HCT116 (cell line): Measurements from ENCODE around the gene SPDEF. TPM values are rescaled to one million over a fixed set of nuclear protein-coding genes. Genes with fewer than 3 reads are reported as not detected.

Experiments used
- ATAC-seq: fragments of 200-7000 bp; cut with Tn5 transposase; 2 replicates; pipeline ENCODE4 v1.9.1; 2020; ENCODE audit warnings: mild to moderate bottlenecking, moderate library complexity
- BruUV-seq: library from RNA; stranded (reverse); fragments of 400-500 nt; replicated peaks from 2 replicates; lab custom pipeline; 2021; lab: Mats Ljungman, UMichigan
- CTCF ChIA-PET: fragments of 300-600 bp; sonication (Branson Sonifier 250); formaldehyde crosslinking; loops from one replicate; lab custom pipeline; 2021; ENCODE audit warnings: antibody characterized with exemption; lab: Charles Lee
- POLR2A ChIA-PET: fragments of 300-600, 350-600 bp; sonication (Branson Sonifier 250); formaldehyde crosslinking; loops from one replicate; lab custom pipeline; 2021; ENCODE audit warnings: antibody characterized with exemption; lab: Charles Lee
- RAD21 ChIA-PET, 2 experiments: fragments of 300-600 bp; sonication (Branson Sonifier 250); formaldehyde crosslinking; loops; one replicate each; lab custom pipeline; 2023; ENCODE audit warnings: low total read pairs in 2 of 2; ENCODE audit not compliant: uncharacterized antibody in 2 of 2, unreplicated experiment in 2 of 2, low non-redundant PET in 1 of 2; lab: Charles Lee
- DNase-seq: peaks from one replicate; pipeline ENCODE4 v3.0.0-alpha.2; 2010; ENCODE audit warnings: low read depth, low spot score
- H2AFZ ChIP-seq: fragments of 200-600 bp; shearing (Covaris generic), sonication (generic); 2 replicates; pipeline ENCODE4 v1.6.1; 2017; ENCODE audit warnings: low read depth, mixed run types, mixed read lengths, antibody characterized with exemption, low read length; ENCODE audit not compliant: poor library complexity, severe bottlenecking
- H3K27ac ChIP-seq: 2 replicates; pipeline ENCODE4 v1.5.1; 2012; ENCODE audit warnings: low read depth, low read length
- H3K27me3 ChIP-seq: fragments of 200-600 bp; sonication (generic); 2 replicates; pipeline ENCODE4 v1.6.1; 2016; ENCODE audit warnings: mixed run types, low read length, mixed read lengths; ENCODE audit not compliant: insufficient read depth
- H3K36me3 ChIP-seq, 2 experiments: fragments of 200-500 bp in 1 of 2; fragments of 200-600 bp in 1 of 2; sonication (Bioruptor generic) in 1 of 2; sonication (generic) in 1 of 2; 2 replicates each; pipeline versions ENCODE4 v1.5.1 to v1.6.1; 2014 to 2016; ENCODE audit warnings: low read length in 2 of 2, inconsistent platforms in 1 of 2, mixed read lengths in 1 of 2, mixed run types in 1 of 2; ENCODE audit not compliant: insufficient read depth in 2 of 2, control insufficient read depth in 1 of 2
- H3K4me1 ChIP-seq, 2 experiments: fragments of 200-600 bp in 1 of 2; sonication (generic) in 1 of 2; 2 replicates each; pipeline versions ENCODE4 v1.5.1 to v1.6.1; 2012 to 2017; ENCODE audit warnings: low read length in 2 of 2, inconsistent platforms in 1 of 2, mild to moderate bottlenecking in 1 of 2, mixed read lengths in 1 of 2, mixed run types in 1 of 2, moderate library complexity in 1 of 2; ENCODE audit not compliant: insufficient read depth in 2 of 2, control insufficient read depth in 1 of 2
- H3K4me2 ChIP-seq: fragments of 200-600 bp; sonication (generic); 2 replicates; pipeline ENCODE4 v1.6.1; 2017; ENCODE audit warnings: mixed run types, low read length, mixed read lengths
- H3K4me3 ChIP-seq, 2 experiments: fragments of 200-600 bp in 1 of 2; sonication (generic) in 1 of 2; replicated peaks in 1 of 2; 2 replicates each; pipeline ENCODE4 v1.5.1; 2011 to 2016; ENCODE audit warnings: low read length in 2 of 2, control low read depth in 1 of 2, low read depth in 1 of 2, mild to moderate bottlenecking in 1 of 2, mixed read lengths in 1 of 2, mixed run types in 1 of 2
- H3K79me2 ChIP-seq: fragments of 200-600 bp; sonication (generic); 2 replicates; pipeline ENCODE4 v1.6.1; 2017; ENCODE audit warnings: mild to moderate bottlenecking, mixed run types, low read length, moderate library complexity, mixed read lengths; ENCODE audit not compliant: insufficient read depth
- H3K9ac ChIP-seq: fragments of 200-600 bp; sonication (generic); 2 replicates; pipeline ENCODE4 v1.6.1; 2016; ENCODE audit warnings: low read length, mixed read lengths
- H3K9me2 ChIP-seq: fragments of 200-600 bp; sonication (generic), shearing (Covaris generic); 2 replicates; pipeline ENCODE4 v1.6.1; 2017; ENCODE audit warnings: mixed run types, mild to moderate bottlenecking, moderate library complexity; ENCODE audit not compliant: insufficient read depth
- H3K9me3 ChIP-seq, 2 experiments: fragments of 200-500 bp in 1 of 2; fragments of 200-600 bp in 1 of 2; sonication (Bioruptor generic) in 1 of 2; sonication (generic) in 1 of 2; 2 replicates each; pipeline ENCODE4 v1.6.1; 2014 to 2017; ENCODE audit warnings: low read length in 2 of 2, mixed read lengths in 2 of 2, inconsistent platforms in 1 of 2, low read depth in 1 of 2, mild to moderate bottlenecking in 1 of 2, mixed run types in 1 of 2, moderate library complexity in 1 of 2; ENCODE audit not compliant: control insufficient read depth in 1 of 2, insufficient read depth in 1 of 2
- H4K20me1 ChIP-seq: fragments of 200-600 bp; sonication (generic), shearing (Covaris generic); 2 replicates; pipeline ENCODE4 v1.6.1; 2017; ENCODE audit warnings: mixed run types, mild to moderate bottlenecking, moderate library complexity; ENCODE audit not compliant: insufficient read depth
- ATF3 ChIP-seq: IDR thresholded peaks from 2 replicates; pipeline ENCODE4 v1.6.1; 2012
- ELF1 ChIP-seq: IDR thresholded peaks from 2 replicates; pipeline ENCODE4 v1.6.1; 2012; ENCODE audit warnings: low read depth, borderline replicate concordance
- EZH2 ChIP-seq: fragments of 200-600 bp; sonication (generic); IDR thresholded peaks from 2 replicates; pipeline ENCODE4 v1.6.1; 2017; ENCODE audit warnings: antibody characterized with exemption, mixed run types
- EZH2phosphoT487 ChIP-seq: fragments of 200-600 bp; IDR thresholded peaks from 2 replicates; pipeline ENCODE4 v1.6.1; 2018; ENCODE audit warnings: antibody characterized with exemption, borderline replicate concordance
- JUND ChIP-seq: IDR thresholded peaks from 2 replicates; pipeline ENCODE4 v1.6.1; 2012
- POLR2AphosphoS5 ChIP-seq: IDR thresholded peaks from 2 replicates; pipeline ENCODE4 v1.6.1; 2011; ENCODE audit warnings: mild to moderate bottlenecking, low read depth, low read length, moderate library complexity
- RAD21 ChIP-seq: IDR thresholded peaks from 2 replicates; pipeline ENCODE4 v1.6.1; 2012; ENCODE audit warnings: low read depth, mild to moderate bottlenecking
- SP1 ChIP-seq: IDR thresholded peaks from 2 replicates; pipeline ENCODE4 v1.6.1; 2012; ENCODE audit warnings: low read depth
- TCF7L2 ChIP-seq: IDR thresholded peaks from 2 replicates; pipeline ENCODE4 v1.7.0; 2011; ENCODE audit warnings: borderline replicate concordance, inconsistent platforms; ENCODE audit not compliant: insufficient read depth, insufficient read length; ENCODE audit errors: extremely low read depth
- YY1 ChIP-seq: IDR thresholded peaks from 2 replicates; pipeline ENCODE4 v1.6.1; 2011; ENCODE audit warnings: low read length, low read depth, moderate library complexity, mild to moderate bottlenecking; ENCODE audit not compliant: insufficient replicate concordance; ENCODE audit errors: extremely low read depth
- ZFX ChIP-seq: fragments of 450-650 bp; IDR thresholded peaks from 2 replicates; pipeline ENCODE4 v1.6.1; 2017
- ZNF274 ChIP-seq: fragments of 200-500 bp; sonication (Bioruptor generic); IDR thresholded peaks from 2 replicates; pipeline ENCODE4 v1.6.1; 2014; ENCODE audit warnings: mild to moderate bottlenecking, low read depth, low read length, inconsistent platforms
- intact Hi-C: fragments of 100-400 bp; cut with micrococcal nuclease; formaldehyde crosslinking; loops from 2 replicates; pipeline ENCODE4 v1.10.0; 2022
- total RNA-seq: library from RNA; stranded (reverse); gene quantifications from one replicate; pipeline ENCODE4 v1.2.1, GENCODE V29; 2021; ENCODE audit not compliant: unreplicated experiment

Gene SPDEF
- total RNA-seq, 1 experiment from 2014 or later, result 0.39 TPM

DNA sequence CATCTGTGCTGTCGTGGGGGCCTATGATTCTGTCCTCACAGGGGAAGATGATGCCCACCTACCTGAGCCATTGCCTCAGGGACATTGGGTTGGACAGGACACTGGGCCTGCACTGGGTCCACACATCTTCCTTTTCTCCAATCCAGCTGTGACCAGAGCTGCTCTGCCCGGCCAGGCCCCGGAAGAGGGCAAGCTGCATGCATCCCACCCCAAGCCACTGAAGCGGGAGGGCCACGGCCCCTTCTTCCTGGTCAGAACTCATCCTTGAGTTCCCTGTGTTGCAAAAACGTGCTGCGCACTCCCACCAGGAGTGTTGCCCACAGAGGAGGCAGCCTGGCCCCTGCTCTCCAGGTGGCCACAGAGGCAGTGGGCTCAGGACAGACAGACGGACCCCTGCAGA, 38.2 kb downstream of the SPDEF start:
- CTCF ChIA-PET, result no interaction called here
- H3K4me3 ChIP-seq, result no peak overlapping the region
- H3K27me3 ChIP-seq, result no peaks in the 10 kb centered on the region
- TF ChIP-seq TCF7L2, result no peak
- TF ChIP-seq ELF1, result no peak
- TF ChIP-seq, all 23 proteins: peak for 0
- POLR2A ChIA-PET, result no interaction called here
- H3K27ac ChIP-seq, result no peak overlapping the region
- no peaks in the 10 kb centered on the region for H3K4me1 ChIP-seq
- BruUV-seq, result no TSS peak
- H2AFZ ChIP-seq, result no peak overlapping the region
- no peak overlapping the region for H3K9ac ChIP-seq
- no peaks in the 10 kb centered on the region for H4K20me1 ChIP-seq
- DNase-seq, result no peak
- H3K9me2 ChIP-seq, result no peaks in the 10 kb centered on the region
- no peak for ATAC-seq
- no peaks in the 10 kb centered on the region for H3K79me2 ChIP-seq
- no peaks in the 10 kb centered on the region for H3K36me3 ChIP-seq
- H3K9me3 ChIP-seq, result no peaks in the 10 kb centered on the region
- intact Hi-C loops, result no loop called here
- RAD21 ChIA-PET, result no interaction called here
- H3K4me2 ChIP-seq, result no peak overlapping the region

DNA sequence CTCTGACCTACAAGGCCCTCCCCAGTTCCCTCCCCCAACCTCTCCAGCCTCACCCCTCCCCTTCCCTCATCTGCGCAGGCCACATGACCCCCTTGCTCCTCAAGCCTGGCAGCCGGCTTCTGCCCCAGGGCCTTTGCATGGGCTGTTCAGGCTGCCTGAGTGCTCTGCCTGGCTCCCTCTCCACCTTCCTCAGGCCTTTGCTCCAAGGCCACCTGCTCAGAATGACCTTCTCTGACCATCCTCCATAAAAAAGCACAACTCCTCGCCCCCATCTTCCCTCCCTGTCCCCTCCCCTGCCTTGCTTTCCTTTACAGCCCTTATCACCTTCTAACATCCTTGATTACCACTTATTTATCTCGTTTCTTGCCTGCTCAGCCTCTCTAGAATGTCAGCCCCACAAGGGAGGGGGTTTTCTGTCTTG, 38.7 kb downstream of the SPDEF start:
- TF ChIP-seq EZH2 (no peak), ATF3 (no peak), TCF7L2 (no peak), YY1 (no peak), ZFX (no peak), SP1 (no peak), EZH2phosphoT487 (no peak), JUND (no peak), ZNF274 (no peak), POLR2AphosphoS5 (no peak), ELF1 (no peak), RAD21 (no peak)
- TF ChIP-seq, all 23 proteins: peak for 0
- no peaks in the 10 kb centered on the region for H3K27me3 ChIP-seq
- H3K27ac ChIP-seq, result no peak overlapping the region
- CTCF ChIA-PET, result no interaction called here
- intact Hi-C loops, result no loop called here
- no peak for ATAC-seq
- no peak overlapping the region for H2AFZ ChIP-seq
- POLR2A ChIA-PET, result no interaction called here
- H3K36me3 ChIP-seq, result no peaks in the 10 kb centered on the region
- H4K20me1 ChIP-seq, result no peaks in the 10 kb centered on the region
- BruUV-seq, result no TSS peak
- no peak for DNase-seq
- no peaks in the 10 kb centered on the region for H3K4me1 ChIP-seq
- RAD21 ChIA-PET, result no interaction called here
- H3K9me2 ChIP-seq, result no peaks in the 10 kb centered on the region
- H3K4me2 ChIP-seq, result no peak overlapping the region
- H3K9ac ChIP-seq, result no peak overlapping the region
- H3K79me2 ChIP-seq, result no peaks in the 10 kb centered on the region
- H3K4me3 ChIP-seq, result no peak overlapping the region
- no peaks in the 10 kb centered on the region for H3K9me3 ChIP-seq
